DND-41 (cell line): Measurements from ENCODE around the gene ADSS1.

Experiments
- ATAC-seq: fragments of 200-7000 bp; cut with Tn5 transposase; 3 replicates; pipeline ENCODE4 v1.9.1; 2021; ENCODE audit warnings: low read depth; ENCODE audit not compliant: insufficient read depth
- DNase-seq: peaks from one replicate; pipeline ENCODE4 v3.0.0-alpha.2; 2020
- H2AFZ ChIP-seq: 2 replicates; pipeline ENCODE4 v1.6.0; 2012; ENCODE audit warnings: low read depth, low read length
- H3K27ac ChIP-seq: 2 replicates; pipeline ENCODE4 v1.5.1; 2012; ENCODE audit warnings: low read length, inconsistent platforms
- H3K27me3 ChIP-seq: fragments of 200-600 bp; sonication (generic); 2 replicates; pipeline ENCODE4 v1.6.0; 2012; ENCODE audit warnings: low read length, mild to moderate bottlenecking, inconsistent platforms; ENCODE audit not compliant: insufficient read depth, poor library complexity
- H3K36me3 ChIP-seq: 2 replicates; pipeline ENCODE4 v1.5.1; 2012; ENCODE audit warnings: low read length, inconsistent platforms; ENCODE audit not compliant: insufficient read depth
- H3K4me1 ChIP-seq: 2 replicates; pipeline ENCODE4 v1.5.1; 2012; ENCODE audit warnings: mild to moderate bottlenecking, low read length; ENCODE audit not compliant: insufficient read depth
- H3K4me2 ChIP-seq: 2 replicates; pipeline ENCODE4 v1.6.0; 2012; ENCODE audit warnings: mild to moderate bottlenecking, moderate library complexity, low read length, inconsistent platforms; ENCODE audit not compliant: insufficient read depth
- H3K4me3 ChIP-seq, 2 experiments: fragments of 200-600 bp in 1 of 2; shearing (Covaris generic) in 1 of 2; 2 replicates each; pipeline ENCODE4 v1.5.1; 2012 to 2016; ENCODE audit warnings: inconsistent platforms in 2 of 2, low read length in 2 of 2, mild to moderate bottlenecking in 2 of 2, low read depth in 1 of 2, moderate library complexity in 1 of 2
- H3K79me2 ChIP-seq: 2 replicates; pipeline ENCODE4 v1.6.0; 2012; ENCODE audit warnings: low read length, inconsistent platforms; ENCODE audit not compliant: insufficient read depth
- H3K9ac ChIP-seq: 2 replicates; pipeline ENCODE4 v1.6.0; 2012; ENCODE audit warnings: low read depth, mild to moderate bottlenecking, inconsistent platforms, low read length, moderate library complexity
- H3K9me3 ChIP-seq: 2 replicates; pipeline ENCODE4 v1.5.1; 2012; ENCODE audit warnings: low read length, moderate library complexity, mild to moderate bottlenecking, inconsistent platforms; ENCODE audit not compliant: insufficient read depth, severe bottlenecking
- H4K20me1 ChIP-seq: 2 replicates; pipeline ENCODE4 v1.6.0; 2012; ENCODE audit warnings: low read length; ENCODE audit not compliant: insufficient read depth
- EZH2 ChIP-seq: IDR thresholded peaks from 3 replicates; pipeline ENCODE4 v1.6.1; 2012; ENCODE audit warnings: borderline replicate concordance, low read depth, mild to moderate bottlenecking, moderate library complexity, low read length, inconsistent platforms; ENCODE audit not compliant: severe bottlenecking
- TF ChIP-seq, protein P1 (sequence below): IDR thresholded peaks from 2 replicates; pipeline ENCODE4 v1.5.1; 2012; ENCODE audit warnings: borderline replicate concordance, low read length, moderate library complexity, mild to moderate bottlenecking; ENCODE audit not compliant: poor library complexity, severe bottlenecking; ENCODE audit errors: extremely low read depth

The ADSS1 gene

DNA sequence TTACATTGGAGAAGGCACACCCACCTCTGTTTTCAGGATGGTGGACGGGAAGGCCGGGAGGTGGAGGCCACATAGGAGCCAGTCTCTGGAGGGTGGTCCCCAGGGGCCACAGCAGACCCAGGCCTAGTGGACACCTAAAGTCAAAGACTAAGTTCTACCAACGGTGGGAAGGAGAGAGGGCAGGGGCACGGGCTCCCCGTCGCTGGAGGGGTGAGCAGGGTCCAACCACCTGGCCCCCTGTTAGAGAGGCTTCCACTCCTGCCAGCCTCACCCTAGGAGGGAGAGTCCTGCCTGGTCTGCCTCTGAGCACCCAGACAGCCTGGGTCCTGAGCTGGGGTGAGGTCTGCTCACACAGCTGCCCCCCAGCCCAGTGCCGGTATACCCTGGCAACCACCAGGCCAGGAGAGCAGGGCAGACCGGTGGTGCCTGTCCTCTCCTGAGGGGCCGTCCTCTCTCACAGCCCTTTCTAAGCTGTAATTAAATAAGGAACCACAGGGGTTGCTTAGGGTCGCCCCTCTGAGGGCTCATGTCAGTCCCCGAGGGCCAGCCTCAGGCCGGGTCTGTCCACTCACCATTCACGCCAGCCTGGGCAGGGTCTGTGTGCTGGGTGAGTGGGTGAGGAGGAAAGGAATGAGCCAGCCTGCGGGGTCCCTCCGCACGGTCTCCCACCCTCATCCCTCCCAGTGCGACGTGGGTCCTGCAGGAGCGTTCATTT, 32.3 kb upstream of the ADSS1 start:
- ATAC-seq, result no peak
- Histone ChIP-seq H3K4me2 (peak overlapping the region; percentile 91), H3K27me3 (no peaks in the 10 kb centered on the region), H3K4me3 (peak overlapping the region in 1 of 2 experiments; percentile 95; a peak in 2 of 4 replicates), H3K9me3 (no peaks in the 10 kb centered on the region), H3K27ac (no peak overlapping the region), H3K79me2 (peaks cover 72% of the 10 kb centered on the region), H4K20me1 (peaks cover 59% of the 10 kb centered on the region), H3K36me3 (peaks cover 34% of the 10 kb centered on the region), H3K9ac (peak overlapping the region; percentile 96; the same call in 1 of the 2 replicates), H2AFZ (no peak overlapping the region), H3K4me1 (peaks cover 59% of the 10 kb centered on the region)
- TF ChIP-seq, protein P1, sequence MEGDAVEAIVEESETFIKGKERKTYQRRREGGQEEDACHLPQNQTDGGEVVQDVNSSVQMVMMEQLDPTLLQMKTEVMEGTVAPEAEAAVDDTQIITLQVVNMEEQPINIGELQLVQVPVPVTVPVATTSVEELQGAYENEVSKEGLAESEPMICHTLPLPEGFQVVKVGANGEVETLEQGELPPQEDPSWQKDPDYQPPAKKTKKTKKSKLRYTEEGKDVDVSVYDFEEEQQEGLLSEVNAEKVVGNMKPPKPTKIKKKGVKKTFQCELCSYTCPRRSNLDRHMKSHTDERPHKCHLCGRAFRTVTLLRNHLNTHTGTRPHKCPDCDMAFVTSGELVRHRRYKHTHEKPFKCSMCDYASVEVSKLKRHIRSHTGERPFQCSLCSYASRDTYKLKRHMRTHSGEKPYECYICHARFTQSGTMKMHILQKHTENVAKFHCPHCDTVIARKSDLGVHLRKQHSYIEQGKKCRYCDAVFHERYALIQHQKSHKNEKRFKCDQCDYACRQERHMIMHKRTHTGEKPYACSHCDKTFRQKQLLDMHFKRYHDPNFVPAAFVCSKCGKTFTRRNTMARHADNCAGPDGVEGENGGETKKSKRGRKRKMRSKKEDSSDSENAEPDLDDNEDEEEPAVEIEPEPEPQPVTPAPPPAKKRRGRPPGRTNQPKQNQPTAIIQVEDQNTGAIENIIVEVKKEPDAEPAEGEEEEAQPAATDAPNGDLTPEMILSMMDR, result no peak
- TF ChIP-seq EZH2, result no peak
- DNase-seq, result no peak

DNA sequence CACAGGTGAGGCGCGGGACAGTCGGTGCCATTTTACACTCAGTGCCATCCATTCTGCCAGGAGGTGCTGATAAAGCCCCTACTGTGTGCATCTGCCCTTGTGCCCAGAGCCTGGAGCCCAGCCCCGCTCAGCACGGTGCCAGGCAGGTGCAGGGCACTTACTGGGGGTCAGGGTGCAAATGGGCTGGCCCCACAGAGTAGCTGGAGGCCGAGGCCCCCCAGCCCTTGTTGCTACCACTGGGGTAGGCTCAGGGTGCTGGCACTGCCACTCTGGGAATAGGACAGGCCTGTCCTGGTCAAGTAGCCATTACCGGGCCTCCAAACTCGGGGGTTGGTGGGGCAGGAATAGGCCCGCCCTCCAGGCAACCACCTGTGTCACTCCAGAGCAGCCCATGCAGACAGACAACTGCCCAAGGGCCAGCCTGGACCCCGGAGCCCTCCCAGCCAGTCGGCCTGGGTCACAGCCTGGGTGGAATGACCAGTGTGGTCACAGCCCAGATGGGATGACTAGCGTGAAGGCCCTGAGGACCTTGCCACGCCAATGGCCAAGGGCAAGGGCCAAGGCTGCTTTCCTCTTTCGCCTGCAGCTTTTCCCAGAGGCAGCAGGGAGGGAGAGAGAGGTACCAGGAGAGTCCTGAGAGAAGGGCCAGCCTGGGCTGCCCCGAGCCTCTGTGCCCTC, 31.6 kb upstream of the ADSS1 start:
- ATAC-seq (no peak), DNase-seq (no peak)
- TF ChIP-seq, protein P1, result no peak
- no peak for TF ChIP-seq EZH2
- peaks cover 66% of the 10 kb centered on the region for H4K20me1 ChIP-seq
- H3K27me3 ChIP-seq, result no peaks in the 10 kb centered on the region
- no peak overlapping the region for H2AFZ ChIP-seq
- H3K4me2 ChIP-seq, result peak overlapping the region; percentile 91; the same call in 1 of the 2 replicates
- H3K36me3 ChIP-seq, result peaks cover 41% of the 10 kb centered on the region
- H3K79me2 ChIP-seq, result peaks cover 75% of the 10 kb centered on the region
- no peaks in the 10 kb centered on the region for H3K9me3 ChIP-seq
- no peak overlapping the region for H3K4me3 ChIP-seq
- H3K27ac ChIP-seq, result no peak overlapping the region
- no peak overlapping the region for H3K9ac ChIP-seq
- peaks cover 52% of the 10 kb centered on the region for H3K4me1 ChIP-seq

DNA sequence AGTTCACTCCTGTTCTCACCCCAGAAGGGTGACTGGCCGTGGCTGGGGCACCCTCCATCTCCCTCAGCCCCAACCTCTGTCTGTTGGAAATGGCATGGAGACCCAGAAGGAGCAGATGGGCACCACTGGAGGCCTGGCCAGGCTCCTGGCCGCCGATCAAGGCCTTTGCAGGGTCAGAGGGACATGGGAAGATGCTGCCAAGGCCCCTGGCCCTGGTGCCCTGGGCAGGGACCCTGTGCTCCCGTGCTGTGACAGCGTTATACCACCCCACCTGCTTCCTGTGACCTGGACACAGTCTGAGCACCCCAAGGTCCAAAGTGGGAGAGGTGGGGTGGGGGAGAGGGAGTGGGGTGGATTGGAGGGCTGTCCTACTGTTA, 31.1 kb upstream of the ADSS1 start:
- no peak overlapping the region for H3K27ac ChIP-seq
- DNase-seq (no peak), ATAC-seq (no peak)
- TF ChIP-seq EZH2, result no peak
- TF ChIP-seq, protein P1, result no peak
- H3K27me3 ChIP-seq, result no peaks in the 10 kb centered on the region
- H3K9me3 ChIP-seq, result no peaks in the 10 kb centered on the region
- no peak overlapping the region for H3K4me3 ChIP-seq
- H4K20me1 ChIP-seq, result peaks cover 71% of the 10 kb centered on the region
- H3K4me1 ChIP-seq, result peaks cover 47% of the 10 kb centered on the region
- peaks cover 80% of the 10 kb centered on the region for H3K79me2 ChIP-seq
- no peak overlapping the region for H3K9ac ChIP-seq
- no peak overlapping the region for H2AFZ ChIP-seq
- H3K36me3 ChIP-seq, result peaks cover 46% of the 10 kb centered on the region
- peak overlapping the region; percentile 91; the same call in 1 of the 2 replicates for H3K4me2 ChIP-seq
